HepG2 (cell line): ENCODE data around the gene RABL6. TPM values are rescaled to one million over a fixed set of nuclear protein-coding genes. Genes with fewer than 3 reads are reported as not detected.

ENCODE experiments used
- ARNTL ChIP-seq: sonication (generic); formaldehyde crosslinking; IDR thresholded peaks from 2 replicates; pipeline ENCODE4 v1.4.0; 2020; ENCODE audit warnings: mild to moderate bottlenecking, missing genetic modification reagents
- CEBPG ChIP-seq: IDR thresholded peaks from 2 replicates; pipeline ENCODE4 v1.6.1; 2016
- ELF3 ChIP-seq: IDR thresholded peaks from 2 replicates; pipeline ENCODE4 v1.6.1; 2016; ENCODE audit warnings: missing genetic modification reagents, missing compliant biosample characterization
- HNRNPL ChIP-seq: fragments of 200-400 bp; formaldehyde crosslinking; IDR thresholded peaks from 2 replicates; pipeline ENCODE4 v1.6.1; 2017; ENCODE audit warnings: mild to moderate bottlenecking, low read depth, low read length
- IRF2 ChIP-seq: IDR thresholded peaks from 2 replicates; pipeline ENCODE4 v1.6.1; 2018; ENCODE audit warnings: missing genetic modification reagents, missing compliant biosample characterization
- MIXL1 ChIP-seq: IDR thresholded peaks from 2 replicates; pipeline ENCODE4 v1.6.1; 2016
- MYC ChIP-seq: sonication (generic); formaldehyde crosslinking; IDR thresholded peaks from 2 replicates; pipeline ENCODE4 v1.9.0; 2021; ENCODE audit warnings: missing genetic modification reagents, borderline replicate concordance
- POLR2A ChIP-seq, 2 experiments: IDR thresholded peaks; 2 replicates each; pipeline ENCODE4 v1.6.1; 2011; ENCODE audit warnings: low read depth in 2 of 2, low read length in 2 of 2, mild to moderate bottlenecking in 1 of 2, moderate library complexity in 1 of 2; ENCODE audit not compliant: insufficient read depth in 1 of 2
- RBFOX2 ChIP-seq: fragments of 200-400 bp; formaldehyde crosslinking; IDR thresholded peaks from 2 replicates; pipeline ENCODE4 v1.6.1; 2017; ENCODE audit warnings: low read depth, mild to moderate bottlenecking, low read length
- SALL2 ChIP-seq: sonication (generic); formaldehyde crosslinking; IDR thresholded peaks from 2 replicates; pipeline ENCODE4 v1.8.1; 2023; ENCODE audit warnings: mild to moderate bottlenecking, missing genetic modification reagents, inconsistent platforms
- SATB2 ChIP-seq: sonication (generic); formaldehyde crosslinking; IDR thresholded peaks from 2 replicates; pipeline ENCODE4 v1.5.0; 2020; ENCODE audit warnings: missing genetic modification reagents
- SPEN ChIP-seq: sonication (generic); formaldehyde crosslinking; IDR thresholded peaks from 2 replicates; pipeline ENCODE4 v1.5.1; 2020; ENCODE audit warnings: low read depth, mild to moderate bottlenecking, missing genetic modification reagents
- TAF1 ChIP-seq: sonication (generic); formaldehyde crosslinking; IDR thresholded peaks from 2 replicates; pipeline ENCODE4 v1.4.0; 2020; ENCODE audit warnings: missing genetic modification reagents
- TSC22D2 ChIP-seq: sonication (generic); formaldehyde crosslinking; IDR thresholded peaks from 2 replicates; pipeline ENCODE4 v1.5.1; 2020; ENCODE audit warnings: missing genetic modification reagents, mild to moderate bottlenecking, borderline replicate concordance
- ZBTB37 ChIP-seq: sonication (generic); formaldehyde crosslinking; IDR thresholded peaks from 2 replicates; pipeline ENCODE4 v1.4.0; 2020; ENCODE audit warnings: mild to moderate bottlenecking, missing genetic modification reagents
- ZC3H13 ChIP-seq: sonication (generic); formaldehyde crosslinking; IDR thresholded peaks from 2 replicates; pipeline ENCODE4 v1.8.1; 2023; ENCODE audit warnings: mild to moderate bottlenecking, missing genetic modification reagents, moderate library complexity
- ZFP1 ChIP-seq: IDR thresholded peaks from 2 replicates; pipeline ENCODE4 v1.6.1; 2016
- ZNF263 ChIP-seq: sonication (generic); formaldehyde crosslinking; IDR thresholded peaks from 2 replicates; pipeline ENCODE4 v1.4.0; 2020; ENCODE audit warnings: missing genetic modification reagents
- ZNF430 ChIP-seq: sonication (generic); formaldehyde crosslinking; IDR thresholded peaks from 2 replicates; pipeline ENCODE4 v1.9.0; 2021; ENCODE audit warnings: mild to moderate bottlenecking, missing genetic modification reagents
- ZNF431 ChIP-seq: sonication (generic); formaldehyde crosslinking; IDR thresholded peaks from 2 replicates; pipeline ENCODE4 v1.9.0; 2022; ENCODE audit warnings: missing genetic modification reagents, low read depth, mild to moderate bottlenecking, borderline replicate concordance
- ZNF747 ChIP-seq: sonication (generic); formaldehyde crosslinking; IDR thresholded peaks from 2 replicates; pipeline ENCODE4 v1.8.1; 2023; ENCODE audit warnings: missing genetic modification reagents, mild to moderate bottlenecking, borderline replicate concordance
- ZNF784 ChIP-seq: sonication (generic); formaldehyde crosslinking; IDR thresholded peaks from 2 replicates; pipeline ENCODE4 v1.5.1; 2020; ENCODE audit warnings: missing genetic modification reagents, mild to moderate bottlenecking, borderline replicate concordance
- ZNF800 ChIP-seq: sonication (generic); formaldehyde crosslinking; IDR thresholded peaks from 2 replicates; pipeline ENCODE4 v1.4.0; 2020; ENCODE audit warnings: missing genetic modification reagents
- ZNF891 ChIP-seq: sonication (generic); formaldehyde crosslinking; IDR thresholded peaks from 2 replicates; pipeline ENCODE4 v1.5.0; 2020; ENCODE audit warnings: mild to moderate bottlenecking, missing genetic modification reagents
- polyA plus RNA-seq, 8 experiments: library from polyadenylated mRNA; depleted of rRNA in 3 of 8; stranded (reverse) in 7 of 8; unstranded in 1 of 8; fragments of >200 nt; fragmentation: Illumina TruSeq in 4 of 8; extraction: Trizol in 4 of 8; gene quantifications; 2 replicates each; pipeline versions ENCODE4 v1.2.1 to v1.2.3, GENCODE V29; 2011 to 2016; ENCODE audit warnings: low read depth in 4 of 8, missing spikeins in 1 of 8, mixed read lengths in 1 of 8; ENCODE audit not compliant: insufficient read depth in 1 of 8
- total RNA-seq, 5 experiments: library from RNA; depleted of rRNA; stranded (reverse); fragments of >200 nt; fragmentation: Illumina TruSeq; extraction: Trizol; gene quantifications; 2 replicates each; pipeline ENCODE4 v1.2.3, GENCODE V29; 2016; ENCODE audit warnings: low read depth in 1 of 5
- TF ChIP-seq, protein P1 (sequence below): IDR thresholded peaks from 2 replicates; pipeline ENCODE4 v1.6.1; 2016
- TF ChIP-seq, protein P2 (sequence below): IDR thresholded peaks from 2 replicates; pipeline ENCODE4 v1.6.1; 2016; ENCODE audit warnings: missing genetic modification reagents, missing compliant biosample characterization

The RABL6 gene
- total and polyA plus RNA-seq, 2 of the 13 experiments (the other 11 are each of a cell fraction or from before 2014, with no cell fraction given) = 81.5 to 125 TPM

GRCh38 chr9:136788644-136789522 is 18.9 kb upstream of the RABL6 start (continued):
- TF ChIP-seq TAF1 (CRISPR knock-in tag) (peak; percentile 41; the same call in 1 of the 2 replicates), SALL2 (CRISPR knock-in tag) (peak; percentile 42; the same call in 1 of the 2 replicates), ZNF431 (peak; percentile 78; the same call in 1 of the 2 replicates), IRF2 (CRISPR knock-in tag) (peak; percentile 14; the same call in 1 of the 2 replicates), ZBTB37 (CRISPR knock-in tag) (peak; percentile 47; the same call in 1 of the 2 replicates), POLR2A (IDR thresholded peaks at IDR 0.05; ENCODE audit: insufficient read depth in 1 of 2, low read depth in 2 of 2, low read length in 2 of 2) (peak in 1 of 2 experiments; percentile 19; a peak in 1 of 4 replicates), TSC22D2 (CRISPR knock-in tag) (0 out of 2 replicates have a peak, but pooled peaks have one; percentile 15), CEBPG (CRISPR knock-in tag) (peak; percentile 28), HNRNPL (0 out of 2 replicates have a peak, but pooled peaks have one; percentile 24), ZNF263 (CRISPR knock-in tag) (peak; percentile 77; the same call in 1 of the 2 replicates), MYC (CRISPR knock-in tag) (peak; percentile 58), ELF3 (CRISPR knock-in tag) (peak; percentile 52; the same call in 1 of the 2 replicates), ZNF430 (CRISPR knock-in tag) (peak; percentile 74; the same call in 1 of the 2 replicates), ZC3H13 (peak; percentile 18; the same call in 1 of the 2 replicates), RBFOX2 (peak; percentile 74; the same call in 1 of the 2 replicates), ARNTL (CRISPR knock-in tag) (peak; percentile 74), ZNF784 (CRISPR knock-in tag) (0 out of 2 replicates have a peak, but pooled peaks have one; percentile 71), ZNF747 (CRISPR knock-in tag) (peak; percentile 55; the same call in 1 of the 2 replicates), MIXL1 (CRISPR knock-in tag) (peak; percentile 24; the same call in 1 of the 2 replicates), ZNF891 (0 out of 2 replicates have a peak, but pooled peaks have one; percentile 55), SATB2 (CRISPR knock-in tag) (0 out of 2 replicates have a peak, but pooled peaks have one; percentile 11), ZNF800 (CRISPR knock-in tag) (peak; percentile 21; the same call in 1 of the 2 replicates), ZFP1 (CRISPR knock-in tag) (peak; percentile 96), SPEN (peak; percentile 38; the same call in 1 of the 2 replicates)
- TF ChIP-seq, protein P1, sequence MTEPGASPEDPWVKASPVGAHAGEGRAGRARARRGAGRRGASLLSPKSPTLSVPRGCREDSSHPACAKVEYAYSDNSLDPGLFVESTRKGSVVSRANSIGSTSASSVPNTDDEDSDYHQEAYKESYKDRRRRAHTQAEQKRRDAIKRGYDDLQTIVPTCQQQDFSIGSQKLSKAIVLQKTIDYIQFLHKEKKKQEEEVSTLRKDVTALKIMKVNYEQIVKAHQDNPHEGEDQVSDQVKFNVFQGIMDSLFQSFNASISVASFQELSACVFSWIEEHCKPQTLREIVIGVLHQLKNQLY = peak; percentile 27
- TF ChIP-seq, protein P2, sequence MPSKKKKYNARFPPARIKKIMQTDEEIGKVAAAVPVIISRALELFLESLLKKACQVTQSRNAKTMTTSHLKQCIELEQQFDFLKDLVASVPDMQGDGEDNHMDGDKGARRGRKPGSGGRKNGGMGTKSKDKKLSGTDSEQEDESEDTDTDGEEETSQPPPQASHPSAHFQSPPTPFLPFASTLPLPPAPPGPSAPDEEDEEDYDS (CRISPR knock-in tag) = peak; percentile 96
